GM19438 (cell line): ENCODE measurements around the gene SH3RF3.

Source experiments
- ATAC-seq: cut with Tn5 transposase; IDR thresholded peaks from one replicate; pipeline ENCODE4 v1.9.1; 2021; ENCODE audit warnings: low read depth; ENCODE audit not compliant: unreplicated experiment

Gene SH3RF3

DNA sequence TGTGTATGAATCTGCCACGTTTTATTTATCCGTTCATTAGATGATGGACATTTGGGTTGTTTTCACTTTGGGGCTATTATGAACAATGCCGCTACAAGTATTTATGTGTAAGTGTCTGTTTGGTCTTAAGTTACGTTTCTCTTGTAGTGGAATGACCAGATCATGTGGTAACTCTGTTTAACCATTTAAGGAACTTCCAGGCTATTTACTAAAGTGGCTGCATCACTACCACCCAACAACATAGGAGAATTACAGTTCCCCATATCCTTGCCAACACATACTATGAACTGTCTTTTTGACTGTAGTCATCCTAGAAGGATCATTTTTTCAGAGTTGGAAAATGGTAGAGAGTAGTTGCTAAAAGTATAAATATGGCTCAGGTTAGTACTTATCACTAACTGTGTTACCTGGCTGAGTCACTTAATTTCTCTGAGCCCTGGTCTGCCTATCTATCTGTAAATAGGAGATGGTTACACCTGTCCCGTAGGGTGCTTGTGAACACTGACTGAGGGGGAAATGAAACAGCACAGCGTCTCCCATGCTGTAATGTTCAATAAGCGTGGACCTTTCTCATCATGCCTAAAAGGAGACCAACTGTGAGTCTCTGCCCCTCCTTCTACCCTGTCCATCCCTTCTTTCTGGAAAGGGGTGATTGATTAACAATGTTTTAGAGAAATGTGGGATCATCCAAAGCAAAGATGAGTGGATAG lies 103.1 kb downstream of the SH3RF3 start:
- no peak for ATAC-seq

DNA sequence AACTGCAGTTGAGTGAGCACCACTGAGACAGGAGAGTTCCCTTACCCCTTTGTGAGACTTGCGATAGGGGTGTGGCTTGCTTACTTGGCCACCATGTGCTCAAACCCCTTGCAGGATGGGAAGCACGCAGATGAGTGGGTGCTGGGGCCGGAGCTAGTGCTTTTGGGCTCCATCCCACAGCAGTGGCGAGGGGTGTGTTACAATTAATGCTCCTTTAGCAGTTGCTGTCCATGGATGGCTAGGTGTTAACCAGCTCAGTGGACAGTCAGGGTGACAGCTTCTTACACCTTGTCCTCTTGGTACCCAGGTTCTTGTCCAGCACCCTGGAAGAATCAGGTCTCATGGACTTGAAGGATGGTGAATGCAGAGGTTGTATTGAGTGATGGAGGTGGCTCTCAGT lies 103.9 kb downstream of the SH3RF3 start:
- no peak for ATAC-seq

DNA sequence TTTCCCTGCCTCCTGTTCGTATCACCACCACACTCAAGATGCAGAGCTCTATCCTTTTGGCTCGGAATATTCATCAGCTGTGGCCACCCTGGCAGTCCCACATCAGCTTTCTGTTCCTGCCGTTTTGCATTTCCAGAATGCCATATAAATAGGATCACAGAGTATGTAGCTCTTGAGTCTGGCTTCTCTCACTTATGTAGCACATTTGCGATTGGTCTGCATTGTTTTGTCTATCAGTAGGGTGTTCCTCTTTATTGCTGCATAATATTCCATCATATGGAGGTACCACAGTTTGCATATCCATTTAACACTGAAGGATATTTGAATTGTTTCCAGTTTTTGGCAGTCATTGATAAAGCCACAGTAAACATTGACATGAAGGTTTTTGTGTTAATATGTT lies 104.6 kb downstream of the SH3RF3 start:
- ATAC-seq = no peak

DNA sequence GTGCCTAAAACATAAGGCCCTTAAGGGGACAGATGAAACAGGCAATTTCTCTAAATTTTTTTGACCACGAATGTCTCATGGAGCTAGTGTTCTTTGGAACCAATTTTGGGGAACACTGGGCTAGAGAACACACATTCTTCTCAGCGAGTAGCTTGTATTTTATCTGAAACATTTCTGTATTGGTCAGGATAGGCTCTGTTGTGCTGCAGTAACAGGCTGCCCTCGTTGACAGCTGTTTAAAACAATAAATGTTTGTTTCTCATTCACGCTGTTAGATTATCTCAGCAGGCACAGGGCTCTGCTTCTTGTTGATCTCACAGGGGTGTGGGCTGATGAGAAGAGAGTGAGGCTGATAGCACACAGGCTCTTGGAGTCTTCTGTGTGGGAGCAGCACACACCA lies 105.3 kb downstream of the SH3RF3 start:
- no peak for ATAC-seq

DNA sequence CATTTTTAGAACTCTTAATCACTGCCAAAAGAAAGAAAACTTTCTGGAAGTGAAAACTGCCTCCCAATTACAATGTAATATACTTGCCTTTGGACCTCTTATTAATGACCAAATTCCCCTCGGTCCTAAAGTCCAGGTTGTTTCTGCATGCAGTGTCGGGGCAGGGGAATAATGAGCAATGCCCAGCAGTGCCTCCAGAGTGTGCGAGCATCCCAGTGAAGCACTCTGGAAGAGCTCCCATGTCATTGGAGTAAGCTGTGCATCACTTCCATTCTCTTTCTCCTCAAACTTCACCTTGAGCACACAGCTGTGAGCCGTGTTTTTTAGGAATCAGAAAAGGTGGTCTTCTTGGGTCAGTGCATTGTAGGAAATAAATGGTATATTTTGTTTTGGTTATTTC lies 107.1 kb downstream of the SH3RF3 start:
- ATAC-seq = no peak

DNA sequence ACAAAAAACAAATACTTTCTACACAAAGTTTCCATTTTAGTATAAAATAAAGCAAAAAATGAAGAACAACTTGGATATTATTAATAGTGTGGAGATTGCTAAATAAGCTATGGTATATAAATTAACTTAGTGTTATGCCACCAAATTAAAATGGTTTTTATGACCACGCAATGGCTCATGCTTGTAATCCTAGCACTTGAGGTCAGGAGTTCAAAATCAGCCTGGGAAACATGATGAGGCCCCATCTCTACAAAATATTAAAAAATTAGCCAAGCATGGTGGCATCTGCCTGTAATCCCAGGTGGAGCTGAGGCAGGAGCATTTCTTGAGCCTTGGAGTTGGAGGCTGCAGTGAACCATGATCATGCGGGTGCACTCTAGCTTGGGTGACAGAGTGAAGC lies 108.8 kb downstream of the SH3RF3 start:
- ATAC-seq = no peak

DNA sequence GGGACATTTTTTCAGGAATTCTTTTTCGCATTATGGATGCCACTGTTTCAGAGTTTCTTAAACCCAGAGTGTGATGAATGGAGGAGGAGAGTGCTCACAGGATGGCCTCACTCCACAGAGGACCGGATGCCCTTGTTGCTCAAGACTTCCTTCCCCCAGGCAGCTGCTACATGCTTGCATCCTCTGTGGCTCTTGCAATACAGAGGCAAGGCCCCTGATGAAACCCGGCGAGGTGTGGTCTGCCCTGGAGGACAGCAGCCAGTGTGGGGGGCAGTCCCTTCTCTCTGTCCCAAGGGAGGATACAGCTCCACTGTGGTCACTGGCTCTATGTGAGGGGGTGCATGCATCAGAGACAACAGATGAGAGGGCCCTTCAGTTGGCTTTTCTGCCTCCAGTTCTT lies 109.6 kb downstream of the SH3RF3 start:
- peak; percentile 96 for ATAC-seq

DNA sequence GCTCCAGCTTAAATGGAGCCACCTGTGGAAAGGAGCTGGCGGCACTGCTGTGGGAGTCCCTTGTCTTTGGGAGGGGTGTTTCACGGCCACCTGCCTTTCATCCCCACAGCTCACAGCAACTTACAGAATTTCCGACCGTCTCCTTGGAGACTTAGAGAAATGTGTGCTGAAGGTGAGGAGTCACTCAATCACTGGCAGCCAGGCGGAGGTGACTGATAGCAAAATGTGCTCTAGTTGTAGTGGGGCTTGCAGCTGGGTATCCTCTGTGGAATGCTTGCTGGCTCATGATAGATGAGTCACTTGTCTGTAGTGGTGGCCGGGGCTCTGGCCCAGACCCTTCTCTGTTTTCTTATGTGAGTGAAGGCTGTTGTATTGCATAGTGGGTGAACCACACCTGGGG lies 110.7 kb downstream of the SH3RF3 start:
- no peak for ATAC-seq

DNA sequence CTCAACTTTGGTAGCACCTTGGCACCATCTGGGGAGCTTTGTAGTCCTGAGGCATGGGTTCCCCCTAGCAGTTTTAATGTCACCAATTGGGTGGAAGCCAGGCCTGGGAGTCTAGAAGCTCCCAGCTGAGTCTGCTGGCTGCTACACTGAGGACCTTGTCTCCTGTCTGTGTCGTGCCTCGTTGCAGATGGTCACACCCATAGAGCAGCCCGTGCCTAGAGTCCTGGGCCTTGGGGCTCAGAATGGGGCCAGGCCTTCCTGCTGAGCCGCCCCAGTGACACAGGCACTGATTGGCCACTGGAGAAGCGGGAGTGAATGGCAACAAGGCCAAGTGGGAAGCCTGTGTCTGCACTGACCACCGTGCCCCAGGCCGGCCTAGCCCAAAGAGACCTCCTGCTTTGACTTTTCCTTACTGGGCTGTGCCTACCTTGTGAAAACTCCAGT lies 113.2 kb downstream of the SH3RF3 start:
- ATAC-seq = no peak

DNA sequence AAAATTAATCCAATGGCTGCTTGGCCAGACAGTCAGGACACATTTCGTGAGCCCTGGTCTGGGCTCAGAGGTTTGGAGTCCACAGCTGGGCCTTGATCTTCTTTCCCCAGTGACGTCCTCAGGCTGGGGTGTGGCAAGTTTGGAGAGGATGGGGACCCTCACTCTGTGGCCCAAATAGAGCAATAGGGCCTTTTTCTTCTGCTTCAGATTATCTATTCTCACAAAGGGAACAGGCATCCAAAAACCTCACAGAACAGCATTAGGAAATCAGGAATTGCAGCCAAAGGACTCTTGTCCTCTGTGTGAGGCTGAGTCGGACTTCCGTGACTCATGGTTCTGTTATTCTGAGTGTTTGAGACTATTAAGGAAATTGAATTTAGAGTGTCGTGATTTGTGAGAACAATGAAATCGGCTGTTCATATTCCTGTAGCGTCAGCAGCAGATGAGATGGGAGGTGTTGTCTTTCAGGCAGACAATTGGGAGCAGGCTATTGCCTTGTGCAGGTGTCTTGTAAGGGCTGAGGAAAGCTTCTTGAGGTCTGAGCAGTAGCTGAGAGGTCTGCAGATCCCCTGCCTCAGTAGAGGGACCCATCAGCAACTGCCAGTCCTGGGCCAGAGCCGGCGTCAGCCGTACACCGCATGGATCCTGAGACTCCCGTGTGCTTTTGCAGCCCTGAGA lies 113.8 kb downstream of the SH3RF3 start:
- ATAC-seq = no peak

DNA sequence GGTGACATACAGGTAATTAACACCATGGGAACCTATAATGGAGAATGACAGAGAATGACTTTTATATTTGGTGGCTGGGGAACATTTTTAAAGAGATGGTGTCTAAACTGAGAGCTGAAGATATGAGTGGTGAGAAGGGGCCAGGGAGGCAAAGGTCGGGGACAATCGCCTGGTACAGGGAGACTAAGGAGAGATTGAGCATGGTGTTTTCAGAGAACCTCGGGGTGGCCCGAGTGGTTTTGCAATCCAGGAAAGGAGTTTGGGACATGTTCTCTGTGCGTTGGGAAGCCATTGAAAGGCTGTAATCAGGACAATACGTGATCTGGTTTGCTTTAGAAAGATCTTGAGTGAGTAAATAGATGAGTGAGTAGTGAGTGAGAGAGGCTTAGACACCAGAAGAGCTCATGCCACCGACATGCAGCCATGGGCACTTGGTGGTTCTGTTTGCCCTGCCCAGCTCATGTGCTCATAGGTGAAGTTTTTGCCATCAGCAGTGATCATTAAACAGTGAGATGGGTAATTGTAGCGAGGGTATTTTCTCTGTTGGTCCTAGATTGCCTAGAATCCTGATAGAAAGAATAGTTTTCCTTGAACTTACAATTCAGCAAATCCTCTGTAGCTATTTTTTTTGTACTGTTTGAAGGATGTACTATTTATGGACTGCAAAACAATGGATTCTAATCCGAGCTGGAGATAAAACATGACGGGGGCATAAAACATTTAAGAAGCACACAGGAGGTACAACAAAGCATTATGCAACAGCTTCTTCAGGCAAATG lies 114.7 kb downstream of the SH3RF3 start:
- ATAC-seq = no peak

DNA sequence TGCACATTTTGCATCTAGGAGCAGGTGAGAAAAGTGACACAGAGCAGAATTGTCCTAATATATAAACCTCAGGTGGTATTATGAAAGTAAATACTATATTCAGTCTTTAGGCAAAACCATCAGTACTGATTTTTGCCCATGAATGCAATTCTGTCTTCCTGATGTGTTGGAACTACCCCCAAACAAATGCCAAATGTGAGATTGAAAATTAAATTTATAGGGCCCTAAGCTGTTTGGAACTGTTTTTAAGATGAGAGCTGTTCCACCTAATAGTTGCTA lies 115.2 kb downstream of the SH3RF3 start:
- ATAC-seq = no peak

DNA sequence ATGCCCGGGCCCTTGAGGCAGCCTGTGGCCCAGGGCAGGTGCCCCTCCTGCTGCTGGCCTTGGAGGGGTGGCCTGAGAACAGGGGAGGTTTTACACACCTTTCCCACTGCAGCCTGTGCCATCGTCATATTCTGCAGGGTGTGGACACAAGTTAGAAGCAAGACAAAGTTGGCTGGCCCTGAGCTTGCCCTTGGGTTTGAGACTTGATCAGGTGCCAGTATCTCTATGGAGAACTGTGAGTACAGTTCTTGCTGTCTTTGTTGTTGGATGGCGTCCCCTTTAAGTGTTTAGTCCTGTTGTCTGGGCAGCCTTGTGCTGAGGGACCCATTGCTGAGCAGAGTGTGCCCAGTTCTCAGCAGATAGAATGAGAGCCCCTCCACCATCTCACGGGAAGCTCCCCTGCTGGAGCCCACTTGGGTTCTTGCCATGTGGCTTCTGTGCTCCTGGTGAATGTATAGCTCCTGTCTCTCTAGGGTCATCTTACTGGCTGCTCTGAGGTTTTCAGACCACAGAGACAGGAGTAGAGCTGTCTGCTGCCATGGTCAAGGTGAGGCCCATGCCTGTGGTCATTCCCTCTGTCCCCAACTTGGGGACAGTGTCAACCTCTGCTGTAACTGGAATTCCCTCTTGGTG lies 115.9 kb downstream of the SH3RF3 start:
- no peak for ATAC-seq

DNA sequence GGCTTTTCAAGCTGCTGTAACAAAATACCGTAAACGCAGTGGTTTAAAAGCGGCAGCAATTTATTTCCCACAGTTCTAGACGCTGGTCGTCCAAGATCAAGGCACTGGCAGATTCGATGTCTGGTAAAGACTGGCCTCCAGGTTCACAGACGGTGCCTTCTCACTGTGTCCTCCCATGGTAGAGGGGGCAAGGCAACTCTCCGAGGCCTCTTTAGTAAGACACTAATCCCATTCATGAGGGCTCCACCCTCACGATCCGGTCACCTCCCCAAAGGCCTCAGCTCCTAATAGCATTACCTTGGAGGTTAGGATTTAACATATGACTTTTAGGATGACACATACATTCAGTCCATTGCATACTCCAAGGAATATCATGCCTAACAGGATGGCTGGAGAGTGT lies 117.2 kb downstream of the SH3RF3 start:
- no peak for ATAC-seq

DNA sequence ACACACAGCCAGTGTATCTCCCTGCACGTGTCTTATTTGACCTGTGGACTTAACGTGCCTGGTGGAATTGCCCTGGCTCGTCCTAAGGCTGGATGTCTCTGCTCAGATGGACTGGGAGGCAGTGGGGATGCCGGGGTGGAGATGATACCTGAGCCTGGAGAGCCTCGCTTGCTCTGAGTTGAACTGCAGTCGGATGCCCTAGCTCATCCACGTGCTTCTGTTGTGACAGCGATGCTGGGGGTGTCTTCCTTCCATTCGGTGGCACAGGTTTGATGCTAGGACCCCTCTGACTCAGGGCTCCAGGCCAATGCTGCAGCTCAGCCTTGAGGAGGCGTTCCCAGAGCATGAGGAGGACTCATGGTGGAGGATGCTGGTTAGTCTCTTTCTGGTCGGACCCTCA lies 117.6 kb downstream of the SH3RF3 start:
- no peak for ATAC-seq

DNA sequence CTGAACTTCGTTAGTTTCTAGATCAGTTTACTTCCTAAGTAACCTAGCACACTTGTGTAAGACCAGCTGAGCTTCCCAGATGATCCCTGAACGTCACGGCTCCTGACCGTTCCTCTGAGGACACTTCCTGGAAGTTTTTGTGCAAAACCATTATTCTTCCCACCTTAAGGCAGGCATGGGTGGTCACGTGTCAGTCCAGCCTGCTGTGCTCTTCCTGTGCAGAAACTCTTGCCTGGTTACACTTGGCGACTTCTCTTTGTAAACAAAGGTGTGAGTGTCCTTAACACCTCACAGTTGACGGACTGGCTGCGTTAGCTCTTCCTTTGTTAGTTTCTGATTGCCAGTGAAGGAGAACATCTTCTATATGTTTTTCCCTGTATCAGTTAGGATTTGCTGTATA lies 118.3 kb downstream of the SH3RF3 start:
- ATAC-seq = no peak

DNA sequence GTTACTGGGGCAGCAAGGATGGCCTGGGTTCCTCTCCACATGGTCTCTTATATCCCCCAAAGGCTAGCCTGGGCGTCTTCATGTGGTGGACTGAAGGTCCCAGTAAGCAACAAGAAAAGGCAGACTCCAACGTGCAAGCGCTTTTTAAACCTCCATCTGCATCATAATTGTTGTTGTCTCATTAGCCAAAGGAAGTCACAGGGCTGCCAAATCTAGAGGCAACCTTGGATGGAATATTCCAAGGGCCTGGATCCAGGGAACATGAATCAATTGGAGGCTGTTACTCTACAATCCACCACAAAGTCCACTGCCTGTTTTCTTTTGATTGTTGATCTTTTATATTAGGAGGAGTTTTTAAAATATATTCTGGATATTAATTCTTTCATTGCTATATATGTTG lies 118.8 kb downstream of the SH3RF3 start:
- no peak for ATAC-seq

DNA sequence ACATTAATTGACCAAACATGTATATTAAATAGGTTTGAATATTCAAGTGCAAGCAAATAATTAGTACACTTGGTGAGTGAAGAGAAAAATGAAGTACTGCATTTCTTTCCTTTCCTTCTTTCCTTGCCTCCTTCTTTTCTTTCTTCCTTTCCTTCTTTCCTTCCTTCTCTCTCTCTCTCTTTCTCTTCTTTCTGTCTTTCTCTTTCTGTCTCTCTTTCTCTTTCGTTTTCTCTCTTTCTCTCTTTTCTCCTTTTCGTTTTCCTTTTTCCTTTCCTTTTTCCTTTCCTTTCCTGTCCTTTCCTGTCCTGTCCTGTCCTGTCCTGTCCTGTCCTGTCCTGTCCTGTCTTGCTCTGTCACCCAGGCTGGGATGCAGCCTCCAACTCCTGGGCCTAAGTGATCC lies 119.6 kb downstream of the SH3RF3 start:
- no peak for ATAC-seq

DNA sequence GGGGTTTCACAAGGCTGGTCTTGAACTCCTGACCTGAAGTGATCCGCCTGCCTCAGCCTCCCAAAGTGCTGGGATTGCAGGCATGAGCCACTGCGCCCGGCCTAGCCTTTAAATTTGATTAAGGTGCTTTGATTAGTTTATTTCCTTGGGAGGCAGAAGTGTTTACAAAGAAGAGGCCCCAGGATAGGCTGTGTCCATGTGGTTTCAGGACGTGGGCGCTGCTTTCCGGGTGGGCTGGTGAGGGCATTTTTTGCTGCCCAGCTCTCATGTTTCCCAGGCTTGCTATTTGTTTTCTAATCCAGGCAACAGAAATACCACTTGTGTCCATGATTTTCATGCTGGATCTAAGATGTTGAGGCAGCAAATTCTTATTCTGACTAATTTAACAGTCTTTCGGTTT lies 124.2 kb downstream of the SH3RF3 start:
- no peak for ATAC-seq

DNA sequence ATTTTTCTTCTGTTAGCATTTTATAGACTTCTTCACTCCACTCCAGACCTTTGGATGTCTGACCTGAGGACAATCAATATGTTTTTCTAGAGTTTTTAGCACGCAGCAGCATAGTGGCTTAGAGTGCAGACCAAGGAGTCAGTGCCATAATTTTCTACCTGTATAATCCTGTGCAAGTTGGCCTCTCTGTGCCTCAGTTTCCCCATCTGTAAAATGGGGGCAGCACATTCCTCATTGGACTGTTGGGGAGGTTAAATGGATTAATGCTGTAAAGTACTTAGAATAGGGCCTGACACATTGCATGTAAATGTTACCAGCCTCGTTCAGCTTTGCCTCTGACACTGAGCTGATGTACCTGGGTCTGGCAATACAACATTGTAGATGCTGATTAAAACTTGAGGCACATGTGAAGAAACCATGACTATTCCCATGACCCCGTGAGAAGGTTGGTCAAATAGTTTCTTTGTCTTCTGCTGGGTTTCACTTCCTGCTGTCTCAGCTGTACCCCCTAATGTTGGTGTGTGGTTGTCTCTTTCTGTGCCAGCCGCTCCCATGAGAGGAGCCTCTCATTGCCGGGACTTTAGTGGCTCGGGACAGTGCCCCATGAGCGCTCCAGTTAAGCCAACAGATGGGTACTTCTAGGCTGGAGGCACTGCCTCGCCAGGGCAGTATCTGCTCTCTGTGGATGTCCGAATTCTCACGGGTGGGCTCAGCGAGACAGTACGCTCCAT lies 125.3 kb downstream of the SH3RF3 start:
- no peak for ATAC-seq

DNA sequence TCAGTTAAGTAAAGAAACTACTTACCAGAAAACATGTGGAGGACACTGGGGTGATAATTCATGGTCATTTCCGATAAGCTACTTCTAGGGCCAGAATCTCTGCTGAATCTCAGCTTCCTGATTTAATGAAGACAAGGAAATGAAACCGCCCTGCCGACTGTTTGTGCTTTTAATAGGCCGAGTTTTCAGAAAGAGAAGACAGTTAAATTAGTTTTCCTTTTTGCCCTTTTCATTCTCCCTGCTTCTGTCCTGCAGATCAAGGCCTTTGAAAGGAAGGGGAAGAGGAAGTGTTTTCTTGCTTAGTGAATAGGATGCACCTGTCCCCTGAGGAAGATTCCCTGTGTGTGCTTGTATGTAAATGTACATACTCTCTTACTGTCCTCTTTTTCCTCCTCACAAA lies 126.6 kb downstream of the SH3RF3 start:
- ATAC-seq = no peak
